ENCODE data around the gene FBLN2. TPM values are rescaled to one million over a fixed set of nuclear protein-coding genes. Genes with fewer than 3 reads are reported as not detected.

FBLN2 gene
- total RNA-seq, 1 experiment from 2014 or later, result 17.9 TPM

- DNase-seq (ENCODE audit: low read depth), result no peak
These were observed 16.8 kb upstream of the FBLN2 start for GRCh38 chr3:13532085-13532484.

GRCh38 chr3:13532631-13533030 lies 16.3 kb upstream of the FBLN2 start:
- DNase-seq (ENCODE audit: low read depth), result no peak

GRCh38 chr3:13533885-13534301 lies 15.0 kb upstream of the FBLN2 start:
- DNase-seq (ENCODE audit: low read depth), result no peak

- no peak for DNase-seq (ENCODE audit: low read depth)
These were observed 13.4 kb upstream of the FBLN2 start for GRCh38 chr3:13535526-13535875.

GRCh38 chr3:13535905-13536304 lies 13.0 kb upstream of the FBLN2 start:
- no peak for DNase-seq (ENCODE audit: low read depth)

- DNase-seq (ENCODE audit: low read depth), result no peak
These were observed 12.5 kb upstream of the FBLN2 start for GRCh38 chr3:13536432-13536831.

- DNase-seq (ENCODE audit: low read depth), result no peak
These were observed 12.1 kb upstream of the FBLN2 start for GRCh38 chr3:13536832-13537231.

GRCh38 chr3:13537244-13537908 lies 11.5 kb upstream of the FBLN2 start:
- no peak for DNase-seq (ENCODE audit: low read depth)

- peak; percentile 91 for DNase-seq (ENCODE audit: low read depth)
These were observed 11.0 kb upstream of the FBLN2 start for GRCh38 chr3:13537909-13538296.

GRCh38 chr3:13538520-13539291 lies 10.2 kb upstream of the FBLN2 start:
- DNase-seq (ENCODE audit: low read depth), result peak; percentile 53

GRCh38 chr3:13539292-13539638 lies 9.7 kb upstream of the FBLN2 start:
- DNase-seq (ENCODE audit: low read depth), result peak; percentile 53

- DNase-seq (ENCODE audit: low read depth), result no peak
These were observed 9.3 kb upstream of the FBLN2 start for GRCh38 chr3:13539671-13540070.

GRCh38 chr3:13540297-13540995 lies 8.5 kb upstream of the FBLN2 start:
- DNase-seq (ENCODE audit: low read depth), result no peak

- DNase-seq (ENCODE audit: low read depth), result no peak
These were observed 7.2 kb upstream of the FBLN2 start for GRCh38 chr3:13541691-13542090.

- DNase-seq (ENCODE audit: low read depth), result no peak
These were observed 6.8 kb upstream of the FBLN2 start for GRCh38 chr3:13542142-13542541.

- peak; percentile 74 for DNase-seq (ENCODE audit: low read depth)
These were observed 5.7 kb upstream of the FBLN2 start for GRCh38 chr3:13543253-13543652.

- DNase-seq (ENCODE audit: low read depth), result peak; percentile 73
These were observed 4.6 kb upstream of the FBLN2 start for GRCh38 chr3:13544293-13544831.

- no peak for DNase-seq (ENCODE audit: low read depth)
These were observed 3.8 kb upstream of the FBLN2 start for GRCh38 chr3:13544951-13545651.

GRCh38 chr3:13545952-13546454 lies 2.9 kb upstream of the FBLN2 start:
- DNase-seq (ENCODE audit: low read depth), result no peak

GRCh38 chr3:13546667-13547171 lies 2.2 kb upstream of the FBLN2 start:
- DNase-seq (ENCODE audit: low read depth), result peak; percentile 43

- no peak for DNase-seq (ENCODE audit: low read depth)
These were observed 1.1 kb upstream of the FBLN2 start for GRCh38 chr3:13547591-13548371.

Measured in Daoy (cell line).